ENCODE results near the gene IFNGR1.
"Not testable (repeated sequence)": the region's sequence is repeated elsewhere in the genome, so short reads cannot be mapped to it uniquely, and the experiment has no call there.

Gene IFNGR1

DNA sequence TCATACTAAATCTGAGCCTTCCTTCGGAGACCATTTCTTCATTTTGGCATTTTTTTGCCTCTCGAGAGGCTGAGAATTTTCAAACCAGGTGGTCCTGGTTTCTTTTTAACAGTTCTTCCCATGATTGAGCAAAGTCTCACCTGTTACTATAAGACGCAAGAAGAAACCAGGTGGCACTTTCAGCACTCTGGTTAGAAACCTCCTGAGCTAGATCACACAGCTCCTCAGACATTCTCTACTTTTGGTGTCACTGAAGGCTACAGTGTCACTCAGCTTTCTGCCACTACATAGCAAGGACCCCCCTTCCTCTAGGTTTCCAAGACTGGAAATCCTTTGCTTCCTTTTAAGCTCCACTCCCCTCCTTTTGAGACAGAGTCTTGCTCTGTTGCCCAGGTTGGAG lies 7.3 kb downstream of the IFNGR1 start:
- Mint-ChIP-seq H3K4me3 (no peak overlapping the region), H3K9me3 (peaks cover 36% of the 10 kb centered on the region), H3K27ac (no peak overlapping the region), H3K4me1 (ENCODE audit: low read depth) (peaks cover 32% of the 10 kb centered on the region), H3K36me3 (ENCODE audit: low read depth) (peaks cover 62% of the 10 kb centered on the region), H3K27me3 (ENCODE audit: low read depth) (no peaks in the 10 kb centered on the region)

DNA sequence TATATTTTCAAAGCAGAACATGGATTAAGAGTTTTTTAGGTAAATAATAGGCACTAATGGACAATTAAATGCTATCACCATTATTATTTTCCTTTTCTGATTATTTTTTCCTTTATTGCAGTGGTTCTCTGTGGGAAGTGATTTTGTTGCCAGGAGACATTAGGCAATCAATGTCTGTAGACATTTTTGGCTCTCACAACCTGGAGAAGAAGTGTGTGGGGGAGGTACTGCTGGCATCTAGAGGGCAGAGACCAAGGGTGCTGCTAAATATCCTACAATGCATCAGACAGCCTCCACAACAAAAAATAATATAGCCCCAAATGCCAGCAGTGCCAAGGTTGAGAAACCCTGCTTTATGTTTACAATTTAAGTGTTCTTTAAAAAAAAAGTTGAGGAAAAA lies 8.3 kb downstream of the IFNGR1 start:
- H3K36me3 Mint-ChIP-seq (ENCODE audit: low read depth) = peaks cover 70% of the 10 kb centered on the region
- peaks cover 30% of the 10 kb centered on the region for H3K4me1 Mint-ChIP-seq (ENCODE audit: low read depth)
- H3K9me3 Mint-ChIP-seq = peaks cover 36% of the 10 kb centered on the region
- no peak overlapping the region for H3K27ac Mint-ChIP-seq
- H3K4me3 Mint-ChIP-seq = no peak overlapping the region
- no peaks in the 10 kb centered on the region for H3K27me3 Mint-ChIP-seq (ENCODE audit: low read depth)

DNA sequence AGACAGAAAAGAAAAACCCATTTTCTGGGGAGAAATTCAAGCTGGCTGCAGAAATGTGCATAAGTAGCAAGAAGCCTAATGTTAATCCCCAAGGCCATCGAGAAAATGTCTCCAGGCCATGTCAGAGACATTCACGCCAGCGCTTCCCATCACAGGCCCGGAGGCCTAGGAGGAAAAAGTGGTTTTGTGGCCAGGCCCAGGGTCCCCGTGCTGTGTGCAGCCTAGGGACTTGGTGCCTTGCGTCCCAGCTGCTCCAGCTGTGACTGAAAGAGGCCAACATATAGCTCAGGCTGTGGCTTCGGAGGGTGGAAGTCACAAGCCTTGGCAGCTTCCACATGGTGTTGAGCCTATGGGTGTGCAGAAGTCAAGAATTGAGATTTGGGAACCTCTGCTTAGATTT lies 10.9 kb downstream of the IFNGR1 start:
- H3K27ac Mint-ChIP-seq = no peak overlapping the region
- H3K27me3 Mint-ChIP-seq (ENCODE audit: low read depth) = no peaks in the 10 kb centered on the region
- peaks cover 18% of the 10 kb centered on the region for H3K4me1 Mint-ChIP-seq (ENCODE audit: low read depth)
- no peak overlapping the region for H3K4me3 Mint-ChIP-seq
- peaks cover 72% of the 10 kb centered on the region for H3K36me3 Mint-ChIP-seq (ENCODE audit: low read depth)
- H3K9me3 Mint-ChIP-seq = peaks cover 36% of the 10 kb centered on the region

DNA sequence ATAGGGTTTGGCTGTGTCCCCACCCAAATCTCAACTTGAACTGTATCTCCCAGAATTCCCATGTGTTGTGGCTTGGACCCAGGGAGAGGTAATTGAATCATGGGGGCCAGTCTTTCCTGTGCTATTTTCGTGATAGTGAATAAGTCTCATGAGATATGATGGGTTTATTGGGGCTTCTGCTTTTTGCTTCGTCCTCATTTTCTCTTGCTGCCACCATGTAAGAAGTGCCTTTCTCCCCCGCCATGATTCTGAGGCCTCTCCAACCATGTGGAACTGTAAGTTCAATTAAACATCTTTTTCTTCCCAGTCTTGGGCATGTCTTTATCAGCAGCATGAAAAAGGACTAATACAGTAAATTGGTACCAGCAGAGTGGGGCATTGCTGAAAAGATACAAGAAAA lies 11.7 kb downstream of the IFNGR1 start:
- not testable (repeated sequence) for H3K27me3 Mint-ChIP-seq (ENCODE audit: low read depth); H3K4me3 Mint-ChIP-seq; H3K27ac Mint-ChIP-seq
- H3K9me3 Mint-ChIP-seq = peaks cover 36% of the 10 kb centered on the region
- H3K4me1 Mint-ChIP-seq (ENCODE audit: low read depth) = peaks cover 14% of the 10 kb centered on the region
- H3K36me3 Mint-ChIP-seq (ENCODE audit: low read depth) = peaks cover 69% of the 10 kb centered on the region

DNA sequence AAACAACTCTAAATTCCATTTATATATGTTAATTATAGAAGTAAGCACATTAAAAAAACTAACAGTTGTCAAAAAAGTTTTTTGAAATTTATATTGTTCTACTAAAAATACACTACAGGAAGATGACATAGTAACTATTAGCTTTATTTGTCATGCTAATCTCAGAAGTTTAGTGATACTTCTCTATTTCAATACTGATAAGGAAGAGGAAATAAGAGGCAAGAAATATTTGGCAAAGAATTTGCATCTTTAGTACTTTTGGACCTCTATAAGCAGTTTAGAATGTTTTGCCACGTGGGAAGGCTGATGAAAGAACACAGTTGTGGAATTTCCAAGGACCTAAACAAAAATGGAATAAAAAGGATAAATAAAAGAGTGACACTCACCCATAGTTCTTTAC lies 12.6 kb downstream of the IFNGR1 start:
- no peak overlapping the region for H3K4me3 Mint-ChIP-seq
- H3K36me3 Mint-ChIP-seq (ENCODE audit: low read depth) = peaks cover 67% of the 10 kb centered on the region
- H3K9me3 Mint-ChIP-seq = peaks cover 33% of the 10 kb centered on the region
- H3K4me1 Mint-ChIP-seq (ENCODE audit: low read depth) = peaks cover 13% of the 10 kb centered on the region
- H3K27me3 Mint-ChIP-seq (ENCODE audit: low read depth) = no peaks in the 10 kb centered on the region
- H3K27ac Mint-ChIP-seq = no peak overlapping the region

DNA sequence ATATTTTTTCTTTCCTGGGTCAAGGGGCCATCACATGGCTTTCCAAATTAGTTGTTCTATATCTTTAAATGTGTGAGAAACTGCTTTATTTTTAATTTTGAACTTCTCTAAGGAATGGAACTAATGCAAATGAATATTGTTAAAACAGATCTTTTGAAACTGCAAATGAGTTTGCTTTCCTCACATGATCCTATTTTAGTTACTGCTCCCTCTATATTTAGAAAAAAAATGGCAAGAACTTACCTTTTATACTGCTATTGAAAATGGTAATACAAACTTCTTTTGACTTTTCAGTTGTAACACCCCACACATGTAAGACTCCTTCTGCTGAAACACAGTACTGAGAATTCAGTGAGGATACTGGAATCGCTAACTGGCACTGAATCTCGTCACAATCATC lies 15.9 kb downstream of the IFNGR1 start:
- Mint-ChIP-seq H3K27me3 (ENCODE audit: low read depth) (no peaks in the 10 kb centered on the region), H3K27ac (no peak overlapping the region), H3K4me1 (ENCODE audit: low read depth) (peaks cover 11% of the 10 kb centered on the region), H3K9me3 (peaks cover 8% of the 10 kb centered on the region), H3K36me3 (ENCODE audit: low read depth) (peaks cover 50% of the 10 kb centered on the region), H3K4me3 (no peak overlapping the region)

DNA sequence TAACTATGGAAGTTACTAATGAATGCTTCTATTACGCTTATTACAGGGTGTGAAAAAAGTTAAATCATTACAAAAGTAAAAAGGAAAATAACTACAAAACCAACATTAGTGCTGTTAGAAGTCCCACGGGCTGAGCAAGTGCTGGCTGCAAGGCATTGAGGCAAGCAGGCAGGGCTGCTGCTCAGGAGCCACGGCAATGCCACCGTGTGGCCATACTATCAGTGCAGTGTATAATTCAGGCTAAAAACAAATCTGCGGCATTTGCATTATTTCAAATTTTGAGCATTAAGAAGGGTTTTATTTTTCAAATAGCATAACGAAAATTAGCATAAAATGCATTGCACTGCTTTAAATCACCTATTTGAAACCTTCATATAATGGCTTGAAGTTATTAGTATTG lies 17.1 kb downstream of the IFNGR1 start:
- peaks cover 50% of the 10 kb centered on the region for H3K36me3 Mint-ChIP-seq (ENCODE audit: low read depth)
- H3K9me3 Mint-ChIP-seq = no peaks in the 10 kb centered on the region
- H3K27me3 Mint-ChIP-seq (ENCODE audit: low read depth) = no peaks in the 10 kb centered on the region
- no peak overlapping the region for H3K4me3 Mint-ChIP-seq
- peaks cover 15% of the 10 kb centered on the region for H3K4me1 Mint-ChIP-seq (ENCODE audit: low read depth)
- H3K27ac Mint-ChIP-seq = no peak overlapping the region

DNA sequence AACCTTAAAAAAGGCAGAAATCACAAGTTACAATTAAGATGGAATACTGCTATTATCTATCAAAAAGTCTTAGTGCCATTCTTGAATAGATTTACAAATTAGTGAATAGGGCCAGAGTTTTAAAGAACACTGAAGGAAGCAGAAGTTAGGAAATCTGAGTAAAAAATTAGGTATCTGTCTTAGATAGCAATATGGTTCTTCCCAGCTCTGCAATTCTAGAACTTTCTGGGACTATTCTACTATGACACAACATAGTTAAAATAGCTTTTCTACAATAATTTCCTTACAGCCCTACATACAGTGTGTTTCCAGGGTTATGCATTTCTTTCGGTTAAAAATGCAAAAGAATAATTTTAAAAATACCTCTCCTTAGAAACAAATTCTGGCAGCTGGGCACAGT lies 18.2 kb downstream of the IFNGR1 start:
- peaks cover 50% of the 10 kb centered on the region for H3K36me3 Mint-ChIP-seq (ENCODE audit: low read depth)
- no peaks in the 10 kb centered on the region for H3K27me3 Mint-ChIP-seq (ENCODE audit: low read depth)

DNA sequence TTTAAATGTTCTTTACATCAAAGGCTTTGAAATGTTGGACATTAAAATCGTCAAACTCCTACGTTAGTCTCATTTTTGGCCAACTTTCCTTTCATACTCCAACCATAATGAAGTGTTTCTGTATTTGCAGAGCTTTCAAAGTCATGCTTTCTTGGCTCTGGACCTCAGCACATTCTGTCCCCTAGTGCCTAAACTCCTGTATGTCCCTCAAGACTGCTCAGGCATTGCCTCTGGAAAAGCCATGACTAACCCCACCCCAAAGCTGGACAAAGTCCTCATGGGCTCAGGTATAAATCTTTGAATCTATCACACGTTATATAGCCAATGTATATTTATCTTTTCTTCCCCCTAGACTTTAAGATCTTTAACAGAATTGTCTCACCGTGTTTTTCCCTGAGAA lies 18.9 kb downstream of the IFNGR1 start:
- Mint-ChIP-seq H3K9me3 (no peaks in the 10 kb centered on the region), H3K27ac (no peak overlapping the region), H3K27me3 (ENCODE audit: low read depth) (no peaks in the 10 kb centered on the region), H3K4me3 (no peak overlapping the region), H3K4me1 (ENCODE audit: low read depth) (peaks cover 15% of the 10 kb centered on the region), H3K36me3 (ENCODE audit: low read depth) (peaks cover 48% of the 10 kb centered on the region)

More for the DNA sequence above, 18.2 kb downstream of the IFNGR1 start:
- Mint-ChIP-seq H3K4me1 (ENCODE audit: low read depth) (peaks cover 15% of the 10 kb centered on the region), H3K4me3 (no peak overlapping the region), H3K9me3 (no peaks in the 10 kb centered on the region), H3K27ac (no peak overlapping the region)

DNA sequence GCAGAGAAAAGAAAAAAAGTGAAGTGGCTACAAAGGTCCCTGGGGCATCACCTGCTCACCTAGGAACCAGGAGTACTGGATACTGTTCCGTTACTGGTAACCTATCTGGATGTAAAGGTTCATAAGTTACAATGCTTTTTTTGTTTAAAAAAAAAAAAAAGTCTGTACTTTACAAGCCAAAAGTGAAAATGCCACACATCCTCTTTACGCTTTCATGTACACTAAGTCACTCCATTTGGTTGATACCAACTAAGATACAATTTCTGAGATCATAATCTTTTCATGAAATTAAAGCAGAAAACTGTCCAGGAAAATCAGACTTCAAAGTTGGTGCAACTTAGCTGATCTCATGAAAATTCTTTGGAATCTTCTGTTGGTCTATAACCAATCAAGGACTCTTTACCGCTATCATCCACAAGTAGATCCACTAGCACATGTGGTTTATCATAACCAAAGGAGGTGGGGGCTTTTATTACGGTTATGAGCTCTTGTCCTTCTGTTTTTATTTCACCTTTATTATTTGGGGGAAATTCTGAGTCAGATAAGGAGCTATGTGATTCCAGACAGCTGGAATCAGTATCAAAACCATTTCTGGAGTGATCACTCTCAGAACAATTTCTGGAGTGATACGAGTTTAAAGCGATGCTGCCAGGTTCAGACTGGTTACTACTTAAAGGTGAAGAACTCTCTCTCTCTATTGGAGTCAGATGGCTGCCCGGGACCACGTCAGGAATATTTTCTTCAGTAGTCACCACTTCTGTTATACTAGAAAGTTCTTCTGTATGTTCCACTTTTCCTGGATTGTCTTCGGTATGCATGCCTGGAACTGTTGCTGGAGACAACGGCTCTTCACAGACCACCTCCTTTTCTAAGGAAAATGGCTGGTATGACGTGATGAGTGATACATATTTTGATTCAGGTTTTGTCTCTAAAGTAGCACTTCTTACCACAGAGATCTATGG lies 21.2 kb downstream of the IFNGR1 start:
- H3K9me3 Mint-ChIP-seq = no peaks in the 10 kb centered on the region
- H3K36me3 Mint-ChIP-seq (ENCODE audit: low read depth) = peaks cover 31% of the 10 kb centered on the region
- peaks cover 11% of the 10 kb centered on the region for H3K4me1 Mint-ChIP-seq (ENCODE audit: low read depth)
- no peak overlapping the region for H3K4me3 Mint-ChIP-seq
- no peaks in the 10 kb centered on the region for H3K27me3 Mint-ChIP-seq (ENCODE audit: low read depth)
- H3K27ac Mint-ChIP-seq = no peak overlapping the region

DNA sequence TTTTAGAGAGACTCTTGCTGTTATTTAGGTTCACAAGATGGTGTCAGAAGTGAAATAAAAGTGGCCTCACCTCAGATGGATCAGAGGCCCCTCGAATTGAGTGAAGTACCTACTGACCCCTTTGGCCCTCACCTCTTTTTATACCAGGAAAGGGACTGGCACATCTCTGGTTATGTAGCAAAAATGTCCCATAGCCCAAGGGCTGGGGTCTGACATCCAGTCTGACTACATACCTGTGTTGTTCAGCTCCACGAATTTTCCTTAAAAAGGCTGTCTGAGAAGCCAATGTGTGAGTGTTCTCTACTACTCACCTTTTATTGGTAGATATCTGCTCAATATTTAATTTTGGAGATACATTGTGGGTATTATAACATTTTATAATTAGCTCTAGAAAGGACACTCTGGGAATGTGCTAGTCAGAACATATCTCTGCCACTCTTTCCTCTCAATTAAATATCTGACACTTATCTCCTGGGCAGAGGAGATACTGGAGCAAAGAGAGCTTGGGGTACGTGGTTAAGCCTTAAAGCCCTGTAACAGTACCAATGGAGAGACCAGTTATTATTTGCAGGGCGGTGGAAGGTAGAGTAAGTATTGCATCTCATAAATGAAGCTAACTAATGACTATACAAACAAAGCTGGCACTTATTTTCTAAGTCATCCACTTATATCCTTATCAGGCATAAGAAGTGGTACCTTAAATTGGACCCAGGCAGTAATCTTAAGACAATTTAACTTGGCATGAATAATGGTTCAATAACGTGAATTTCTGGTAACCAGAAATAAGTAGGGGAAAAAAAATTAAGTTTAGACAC lies 25.7 kb downstream of the IFNGR1 start:
- no peak overlapping the region for H3K27ac Mint-ChIP-seq
- H3K27me3 Mint-ChIP-seq (ENCODE audit: low read depth) = no peaks in the 10 kb centered on the region

DNA sequence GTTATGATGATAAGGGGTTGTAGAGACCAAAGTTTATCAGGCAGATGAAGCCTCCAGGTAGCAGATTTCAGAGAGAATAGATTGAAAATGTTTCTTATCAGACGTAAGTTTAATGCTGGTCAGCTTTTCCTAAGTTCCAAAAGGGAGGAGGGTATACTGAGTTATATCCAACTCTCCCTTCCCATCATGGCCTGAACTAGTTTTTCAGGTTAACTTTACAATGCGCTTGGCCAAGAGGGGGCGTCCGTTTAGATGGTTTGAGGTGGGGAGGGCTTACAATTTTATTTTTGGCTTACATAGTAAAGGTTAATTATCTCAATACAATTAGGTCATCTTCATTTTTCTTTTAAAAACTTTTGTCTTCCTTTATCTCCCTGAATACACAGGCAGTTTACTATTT lies 26.4 kb downstream of the IFNGR1 start:
- no peaks in the 10 kb centered on the region for H3K27me3 Mint-ChIP-seq (ENCODE audit: low read depth)
- H3K4me3 Mint-ChIP-seq = no peak overlapping the region
- peaks cover 17% of the 10 kb centered on the region for H3K36me3 Mint-ChIP-seq (ENCODE audit: low read depth)
- peaks cover 7% of the 10 kb centered on the region for H3K4me1 Mint-ChIP-seq (ENCODE audit: low read depth)
- H3K27ac Mint-ChIP-seq = no peak overlapping the region
- H3K9me3 Mint-ChIP-seq = peaks cover 25% of the 10 kb centered on the region

More for the DNA sequence above, 25.7 kb downstream of the IFNGR1 start:
- peaks cover 22% of the 10 kb centered on the region for H3K9me3 Mint-ChIP-seq
- H3K4me1 Mint-ChIP-seq (ENCODE audit: low read depth) = peaks cover 11% of the 10 kb centered on the region
- H3K4me3 Mint-ChIP-seq = no peak overlapping the region
- peaks cover 23% of the 10 kb centered on the region for H3K36me3 Mint-ChIP-seq (ENCODE audit: low read depth)

DNA sequence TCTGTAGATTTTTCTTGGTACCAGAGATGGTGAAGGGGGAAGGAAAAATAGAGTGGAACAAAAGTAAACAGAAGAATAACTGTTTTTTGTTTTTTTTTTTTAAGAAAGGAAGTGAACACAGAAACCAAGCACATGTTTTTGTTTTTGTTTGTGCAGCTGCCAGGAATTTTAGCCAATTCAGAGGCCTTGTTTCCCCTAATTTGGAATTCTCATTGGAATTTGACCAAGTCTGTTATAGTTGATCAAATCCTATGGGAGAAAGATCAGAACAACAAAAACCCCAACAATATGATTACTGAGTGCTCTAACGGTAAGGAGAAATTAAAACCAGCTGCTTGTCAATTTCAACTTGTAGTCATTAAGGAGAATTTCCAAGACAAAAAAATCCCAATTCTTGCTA lies 27.5 kb downstream of the IFNGR1 start:
- Mint-ChIP-seq H3K9me3 (peaks cover 33% of the 10 kb centered on the region), H3K27me3 (ENCODE audit: low read depth) (no peaks in the 10 kb centered on the region), H3K4me3 (no peak overlapping the region), H3K27ac (no peak overlapping the region), H3K36me3 (ENCODE audit: low read depth) (peaks cover 11% of the 10 kb centered on the region), H3K4me1 (ENCODE audit: low read depth) (peaks cover 4% of the 10 kb centered on the region)

DNA sequence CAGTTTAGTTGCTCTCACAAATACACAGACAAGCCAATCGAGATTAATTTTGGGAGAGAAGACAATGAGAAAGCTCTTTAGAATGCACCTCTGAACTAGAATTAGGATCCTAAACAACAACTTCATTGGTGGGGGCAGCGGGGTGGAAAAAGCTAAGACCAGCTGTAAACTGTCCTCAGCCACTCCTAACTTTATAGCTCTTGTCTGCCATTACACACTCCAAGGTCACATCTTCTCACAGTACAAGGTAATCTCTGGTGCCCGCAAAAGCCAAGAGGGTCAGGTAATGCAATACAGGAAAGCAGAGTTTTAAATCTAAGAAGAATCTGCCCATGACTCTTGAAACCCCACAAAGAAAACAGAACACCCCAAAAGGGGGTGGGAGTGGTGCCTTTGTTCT lies 27.9 kb downstream of the IFNGR1 start:
- peaks cover 4% of the 10 kb centered on the region for H3K4me1 Mint-ChIP-seq (ENCODE audit: low read depth)
- H3K27me3 Mint-ChIP-seq (ENCODE audit: low read depth) = no peaks in the 10 kb centered on the region
- no peak overlapping the region for H3K27ac Mint-ChIP-seq
- H3K9me3 Mint-ChIP-seq = peaks cover 38% of the 10 kb centered on the region
- no peak overlapping the region for H3K4me3 Mint-ChIP-seq
- peaks cover 8% of the 10 kb centered on the region for H3K36me3 Mint-ChIP-seq (ENCODE audit: low read depth)

Measured in T-helper 1 cell treated with Interleukin-12 subunit alpha and Interleukin-12 subunit beta and Interleukin-4 antibody, amounts not matched to agents 30 μg/mL and 1 μg/mL, for 36 hours (primary cell).